ENCODE data around the gene MAN2A2.

Gene MAN2A2

GRCh38 chr15:90877996-90878395, 25.1 kb upstream of the MAN2A2 start:
- H3K9me2 ChIP-seq (ENCODE audit: low read depth, low read length) = no peaks in the 10 kb centered on the region
- 0 out of 2 replicates have a peak, but pooled peaks cover 5% of the 10 kb centered on the region for H3K27me3 ChIP-seq (ENCODE audit: insufficient read depth, low read length)
- no peak overlapping the region for H3K9ac ChIP-seq (ENCODE audit: low read length)
- no peak overlapping the region for H3K4me2 ChIP-seq (ENCODE audit: low read length)
- no peaks in the 10 kb centered on the region for H3K9me3 ChIP-seq (ENCODE audit: low read length)
- no peaks in the 10 kb centered on the region for H3K79me2 ChIP-seq (ENCODE audit: insufficient read depth, low read length)
- H3K36me3 ChIP-seq (ENCODE audit: insufficient read depth, low read length) = no peaks in the 10 kb centered on the region
- TF ChIP-seq CTCF (IDR thresholded peaks at IDR 0.05; ENCODE audit: low read length) (no peak), EZH2 (IDR thresholded peaks at IDR 0.05; ENCODE audit: borderline replicate concordance, low read length) (no peak)
- no peaks in the 10 kb centered on the region for H3F3A ChIP-seq (ENCODE audit: insufficient read depth, low read length)
- H3K4me1 ChIP-seq (ENCODE audit: insufficient read depth, low read length, severe bottlenecking) = no peaks in the 10 kb centered on the region
- no peak overlapping the region for H3K27ac ChIP-seq (ENCODE audit: low read depth, low read length, poor library complexity, severe bottlenecking)
- H4K20me1 ChIP-seq (ENCODE audit: insufficient read depth, low read length) = no peaks in the 10 kb centered on the region
- no peak overlapping the region for H2AFZ ChIP-seq (ENCODE audit: low read length)
- no peak overlapping the region for H3K4me3 ChIP-seq (ENCODE audit: low read depth, low read length, poor library complexity, severe bottlenecking)

- H3K27ac ChIP-seq (ENCODE audit: low read depth, low read length, poor library complexity, severe bottlenecking) = no peak overlapping the region
- no peaks in the 10 kb centered on the region for H3K79me2 ChIP-seq (ENCODE audit: insufficient read depth, low read length)
- H3K9me3 ChIP-seq (ENCODE audit: low read length) = no peaks in the 10 kb centered on the region
- H3K9ac ChIP-seq (ENCODE audit: low read length) = no peak overlapping the region
- no peaks in the 10 kb centered on the region for H3K36me3 ChIP-seq (ENCODE audit: insufficient read depth, low read length)
- H2AFZ ChIP-seq (ENCODE audit: low read length) = no peak overlapping the region
- H3K27me3 ChIP-seq (ENCODE audit: insufficient read depth, low read length) = peaks cover 1% of the 10 kb centered on the region; the same call in 1 of the 2 replicates
- no peak for TF ChIP-seq CTCF (IDR thresholded peaks at IDR 0.05; ENCODE audit: low read length)
- no peak for TF ChIP-seq EZH2 (IDR thresholded peaks at IDR 0.05; ENCODE audit: borderline replicate concordance, low read length)
- no peaks in the 10 kb centered on the region for H3F3A ChIP-seq (ENCODE audit: insufficient read depth, low read length)
- no peak overlapping the region for H3K4me3 ChIP-seq (ENCODE audit: low read depth, low read length, poor library complexity, severe bottlenecking)
- H3K4me2 ChIP-seq (ENCODE audit: low read length) = no peak overlapping the region
- no peaks in the 10 kb centered on the region for H4K20me1 ChIP-seq (ENCODE audit: insufficient read depth, low read length)
- no peaks in the 10 kb centered on the region for H3K4me1 ChIP-seq (ENCODE audit: insufficient read depth, low read length, severe bottlenecking)
- H3K9me2 ChIP-seq (ENCODE audit: low read depth, low read length) = no peaks in the 10 kb centered on the region
Observed at GRCh38 chr15:90878660-90879059, 24.4 kb upstream of the MAN2A2 start.

- TF ChIP-seq EZH2 (IDR thresholded peaks at IDR 0.05; ENCODE audit: borderline replicate concordance, low read length) (no peak), CTCF (IDR thresholded peaks at IDR 0.05; ENCODE audit: low read length) (no peak)
- Histone ChIP-seq H3K4me3 (ENCODE audit: low read depth, low read length, poor library complexity, severe bottlenecking) (no peak overlapping the region), H3K36me3 (ENCODE audit: insufficient read depth, low read length) (no peaks in the 10 kb centered on the region), H3K79me2 (ENCODE audit: insufficient read depth, low read length) (no peaks in the 10 kb centered on the region), H3K9me2 (ENCODE audit: low read depth, low read length) (no peaks in the 10 kb centered on the region), H3K4me1 (ENCODE audit: insufficient read depth, low read length, severe bottlenecking) (no peaks in the 10 kb centered on the region), H3K27me3 (ENCODE audit: insufficient read depth, low read length) (no peaks in the 10 kb centered on the region; the same call in 1 of the 2 replicates), H3K9me3 (ENCODE audit: low read length) (no peaks in the 10 kb centered on the region), H4K20me1 (ENCODE audit: insufficient read depth, low read length) (no peaks in the 10 kb centered on the region), H3F3A (ENCODE audit: insufficient read depth, low read length) (no peaks in the 10 kb centered on the region), H3K27ac (ENCODE audit: low read depth, low read length, poor library complexity, severe bottlenecking) (no peak overlapping the region), H3K9ac (ENCODE audit: low read length) (no peak overlapping the region), H2AFZ (ENCODE audit: low read length) (no peak overlapping the region), H3K4me2 (ENCODE audit: low read length) (no peak overlapping the region)
Observed at GRCh38 chr15:90879730-90880366, 23.3 kb upstream of the MAN2A2 start.

Data from OCI-LY1 (cell line).